Measurements from ENCODE around the gene TNFRSF4.

The TNFRSF4 gene

DNA sequence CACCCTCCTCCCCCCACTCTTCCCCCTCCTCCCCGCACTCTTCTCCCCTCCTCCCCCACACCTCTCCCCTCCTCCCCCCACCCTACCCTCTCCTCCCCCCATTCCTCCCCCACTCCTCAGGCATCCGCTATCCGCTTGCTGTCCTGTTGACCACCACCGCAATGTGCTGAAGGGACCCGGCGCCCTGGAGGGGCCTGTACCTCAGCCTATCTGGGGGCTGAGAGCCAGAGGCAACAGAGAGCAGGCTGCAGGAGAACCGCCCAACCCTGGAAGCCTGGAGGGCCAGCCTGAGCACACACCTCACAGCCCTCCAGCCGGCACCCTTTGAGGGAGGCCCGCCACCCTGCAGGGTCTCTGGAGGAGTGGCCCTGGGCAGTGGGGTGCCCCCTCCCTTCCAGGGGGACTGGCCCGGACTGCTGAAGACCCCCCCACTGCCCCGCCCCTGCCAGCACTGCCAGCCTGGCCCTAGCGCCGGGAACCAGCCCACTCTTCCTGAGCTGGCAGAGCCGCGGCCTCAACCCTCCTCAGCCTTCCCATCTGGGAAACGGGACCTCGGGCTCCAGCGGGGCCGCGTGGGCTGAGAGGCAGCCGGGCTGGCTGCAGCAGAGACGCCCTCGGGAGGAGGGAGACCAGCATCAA is 31.3 kb upstream of the TNFRSF4 start:
- no peak for DNase-seq

DNA sequence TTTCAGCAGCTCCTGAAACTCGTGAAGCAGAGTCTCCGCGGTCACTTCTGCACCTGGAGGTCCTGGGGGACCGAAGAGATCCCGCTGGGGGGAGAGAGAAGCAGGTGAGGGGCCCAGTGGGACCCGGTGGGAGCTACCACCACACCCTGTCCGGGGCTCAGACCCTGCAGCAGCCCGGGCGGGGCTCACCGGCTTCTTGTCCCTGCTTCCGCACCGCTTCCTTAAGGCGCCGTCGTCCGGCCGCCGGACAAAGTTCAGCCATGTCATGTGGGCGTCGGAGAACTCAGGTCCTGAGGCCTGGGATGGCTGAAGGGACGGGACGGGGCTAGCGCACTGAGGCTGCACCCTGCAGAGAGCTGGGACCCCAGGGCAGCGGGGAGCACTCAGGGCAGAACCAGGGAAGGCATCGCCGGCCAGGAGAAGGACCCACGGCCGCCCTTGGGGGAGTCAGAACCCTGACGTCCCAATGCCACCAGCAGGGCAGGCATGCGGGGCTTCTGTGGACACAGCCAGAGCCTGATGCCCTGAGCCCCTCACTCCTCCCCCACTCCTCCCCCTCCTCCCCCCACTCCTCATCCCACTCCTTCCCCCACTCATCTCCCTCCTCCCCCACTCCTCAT is 30.3 kb upstream of the TNFRSF4 start:
- DNase-seq = no peak

DNA sequence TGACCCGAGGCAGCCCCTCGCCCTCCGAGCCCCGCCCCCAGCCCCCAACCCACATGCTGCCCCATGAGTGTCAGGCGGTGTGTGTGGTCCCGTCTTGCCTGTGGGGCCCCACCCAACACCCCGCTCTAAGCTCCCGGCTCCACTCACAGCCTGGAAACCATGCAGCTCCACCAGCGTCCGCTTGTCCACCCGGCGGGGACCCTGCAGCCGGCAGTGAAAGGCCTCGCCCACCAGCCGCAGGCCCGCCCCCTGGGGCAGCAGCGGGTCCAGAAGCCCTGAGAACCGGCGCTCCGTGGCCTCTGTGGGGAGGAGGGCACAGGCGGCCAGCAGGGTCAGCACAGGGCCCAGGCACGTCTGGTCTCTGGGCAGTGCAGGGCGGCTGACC is 29.8 kb upstream of the TNFRSF4 start:
- DNase-seq = no peak

DNA sequence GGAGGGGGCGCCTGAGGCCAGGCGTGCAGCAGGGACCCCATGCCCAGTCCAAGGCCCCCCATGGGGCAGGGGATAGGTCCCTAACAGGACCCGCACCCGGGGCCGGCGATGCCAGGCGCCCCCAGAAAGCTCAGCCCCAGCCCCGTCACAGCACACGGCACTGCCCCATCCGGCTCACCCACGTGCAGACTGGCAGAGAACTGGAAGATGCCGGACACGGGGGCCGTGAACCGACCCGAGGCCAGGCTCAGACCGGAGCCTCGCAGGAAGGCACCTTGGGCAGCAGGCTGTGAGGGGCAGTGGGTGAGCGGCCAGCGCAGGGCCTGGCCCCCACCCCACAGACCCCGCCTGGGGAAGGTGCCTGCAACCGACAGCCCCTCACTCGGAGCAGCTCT is 29.3 kb upstream of the TNFRSF4 start:
- no peak for DNase-seq

DNA sequence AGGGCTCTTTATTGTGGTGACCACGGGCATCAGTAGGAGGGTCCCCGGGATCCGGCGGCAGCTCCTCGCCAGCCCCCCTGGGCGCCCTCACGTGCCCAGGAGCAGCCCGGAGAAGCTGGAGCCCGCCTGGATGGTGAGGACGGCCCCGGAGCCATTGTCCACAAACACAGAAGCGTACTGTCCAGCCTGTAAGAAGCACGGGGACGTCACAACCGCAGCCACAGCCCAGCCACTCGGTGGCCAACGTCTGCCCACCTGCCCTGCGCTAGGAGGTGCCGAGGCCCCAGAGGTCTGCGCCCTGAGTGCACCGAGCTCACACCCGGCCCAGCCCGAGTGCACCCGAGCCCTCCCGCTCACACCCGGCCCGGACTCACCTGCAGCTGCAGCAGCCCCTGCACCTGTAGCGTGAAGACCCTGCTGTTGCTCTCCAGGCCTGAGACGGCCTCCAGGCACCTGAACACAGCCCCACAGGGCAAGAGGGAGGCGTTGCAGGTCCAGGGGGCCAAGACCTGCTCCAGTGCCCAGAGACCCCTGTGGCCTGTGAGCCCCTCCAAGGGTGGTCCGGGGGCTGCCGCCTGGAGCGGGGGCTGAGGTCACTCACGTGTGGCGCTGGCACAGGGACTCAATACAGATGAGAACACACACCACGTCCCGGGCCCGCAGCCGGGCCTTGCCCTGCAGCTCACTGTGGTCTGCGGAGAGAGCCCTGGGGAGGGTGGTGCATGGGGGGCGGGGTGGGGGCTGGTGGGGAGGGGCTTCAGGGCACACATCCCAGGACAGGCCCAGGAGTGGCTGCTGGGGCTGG is 28.7 kb upstream of the TNFRSF4 start:
- DNase-seq = no peak

DNA sequence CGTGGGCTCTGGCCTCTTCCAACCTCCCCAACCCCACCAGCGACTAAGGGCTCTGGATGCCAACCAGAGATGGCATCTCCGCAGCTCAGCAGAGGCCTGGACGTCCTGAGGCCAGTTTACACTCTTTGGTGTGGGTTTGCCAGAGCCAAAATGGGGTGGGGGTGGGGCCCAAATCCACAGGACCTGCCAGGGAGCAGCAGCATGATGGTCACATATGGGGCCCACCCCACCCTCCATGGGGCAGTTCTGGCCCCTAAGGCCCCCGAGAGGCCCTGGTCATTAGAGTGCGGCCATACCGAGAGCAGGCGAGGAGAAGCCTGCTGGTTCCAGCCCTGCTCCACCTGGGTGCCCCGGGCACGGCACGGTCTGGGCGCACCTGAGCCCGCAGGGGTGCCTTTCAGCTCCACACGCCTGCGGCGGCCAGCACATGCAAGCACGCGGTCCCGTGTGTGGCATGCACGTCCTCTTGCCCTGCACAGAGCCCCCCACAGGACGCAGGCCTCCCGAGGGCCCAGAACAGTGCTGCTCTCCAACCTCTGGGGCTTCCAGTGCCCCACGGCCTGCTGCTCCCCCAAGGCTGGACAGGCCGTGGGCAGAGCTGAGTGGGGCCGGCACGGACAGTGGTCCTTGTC is 27.8 kb upstream of the TNFRSF4 start:
- DNase-seq = no peak

DNA sequence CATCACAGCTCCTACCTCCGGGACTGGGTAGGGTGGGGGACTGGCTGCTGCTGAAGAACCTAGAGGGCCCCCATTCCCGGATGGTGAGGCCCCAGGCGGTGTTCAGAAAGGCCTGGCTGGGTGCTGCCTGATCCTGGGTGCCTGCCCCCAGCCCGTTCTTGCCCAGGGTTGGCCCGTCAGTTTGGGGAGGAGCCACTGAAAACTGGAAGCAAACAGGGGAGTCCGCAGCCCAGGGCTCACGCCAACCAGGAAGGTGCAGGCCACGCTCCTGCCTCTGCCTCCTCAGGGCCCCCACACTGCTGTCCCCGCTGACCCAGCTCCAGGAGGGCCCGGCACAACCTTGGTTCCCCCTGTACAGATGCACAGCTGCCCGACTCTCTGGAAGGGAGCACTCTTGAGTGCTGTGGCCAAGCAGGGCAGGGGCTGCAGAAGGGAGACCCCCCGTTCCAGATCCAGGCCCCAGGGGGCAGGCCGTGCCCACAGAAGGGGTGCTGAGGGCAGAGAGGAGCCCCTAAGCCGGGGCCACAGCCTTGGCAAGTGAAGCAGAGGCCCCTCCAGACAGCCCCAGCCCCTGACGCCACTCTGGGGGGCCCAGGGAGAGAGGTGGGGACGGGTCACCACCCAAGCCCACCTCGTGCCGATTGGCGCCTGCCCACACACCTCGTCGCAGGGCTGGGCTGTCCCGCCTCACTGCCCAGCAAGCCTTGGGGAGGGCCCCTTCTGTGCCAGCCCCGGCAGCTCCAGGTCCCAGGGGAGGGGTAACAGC is 27.1 kb upstream of the TNFRSF4 start:
- DNase-seq = no peak

DNA sequence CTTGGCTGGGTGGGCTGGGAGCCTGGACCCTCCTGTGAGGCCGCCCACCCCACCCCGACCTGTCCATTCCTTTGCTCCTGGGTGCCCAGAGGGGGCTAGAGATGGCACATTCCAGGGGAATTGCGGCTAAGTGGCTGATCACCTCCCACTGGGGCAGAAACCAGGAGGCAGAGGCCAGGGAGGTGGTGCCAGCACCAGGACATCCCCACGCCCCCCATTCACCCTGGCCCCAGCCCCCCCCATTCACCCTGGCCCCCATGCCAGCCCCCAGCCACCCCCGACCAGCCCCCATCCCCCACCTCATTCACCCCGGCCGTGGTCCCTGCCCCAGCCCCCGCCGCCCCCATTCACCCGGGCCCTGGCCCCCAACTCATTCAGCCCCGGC is 26.4 kb upstream of the TNFRSF4 start:
- no peak for DNase-seq

DNA sequence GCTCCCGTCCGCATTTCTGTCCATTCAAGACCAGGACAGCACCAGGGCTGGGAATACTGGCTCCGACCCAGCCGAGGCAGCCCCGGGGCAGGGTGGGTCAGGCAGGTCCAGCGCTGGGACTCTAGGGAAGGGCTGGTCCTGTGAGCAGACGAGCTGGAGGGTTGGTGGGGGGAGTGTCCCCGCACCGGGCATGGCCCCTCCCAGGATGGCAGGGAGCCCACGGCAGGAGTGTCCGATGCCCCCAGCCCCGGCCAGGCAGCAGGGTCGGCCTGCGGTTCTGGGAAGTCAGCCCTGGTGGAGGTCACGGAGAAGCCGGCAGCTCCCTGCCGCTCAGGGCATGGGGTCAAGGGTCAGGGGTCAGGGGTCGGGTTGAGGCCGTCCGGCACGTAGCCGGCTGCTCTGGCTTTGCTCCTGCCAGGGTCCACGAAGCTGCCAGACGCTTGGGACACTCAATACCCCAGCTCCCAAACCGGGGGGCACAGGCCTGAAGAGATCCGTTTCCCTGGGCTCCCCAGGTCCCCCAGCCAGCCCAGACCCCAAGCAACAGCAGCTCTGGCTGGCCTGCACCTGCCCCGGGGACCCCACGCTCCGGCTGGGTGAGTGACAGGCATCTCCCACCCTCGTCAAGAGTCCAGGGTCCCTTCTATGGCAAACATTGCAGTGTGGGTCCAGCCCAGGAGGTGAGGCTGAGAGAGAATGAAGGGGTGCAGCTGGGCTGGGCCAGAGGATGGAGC is 25.8 kb upstream of the TNFRSF4 start:
- peak; percentile 81 for DNase-seq

DNA sequence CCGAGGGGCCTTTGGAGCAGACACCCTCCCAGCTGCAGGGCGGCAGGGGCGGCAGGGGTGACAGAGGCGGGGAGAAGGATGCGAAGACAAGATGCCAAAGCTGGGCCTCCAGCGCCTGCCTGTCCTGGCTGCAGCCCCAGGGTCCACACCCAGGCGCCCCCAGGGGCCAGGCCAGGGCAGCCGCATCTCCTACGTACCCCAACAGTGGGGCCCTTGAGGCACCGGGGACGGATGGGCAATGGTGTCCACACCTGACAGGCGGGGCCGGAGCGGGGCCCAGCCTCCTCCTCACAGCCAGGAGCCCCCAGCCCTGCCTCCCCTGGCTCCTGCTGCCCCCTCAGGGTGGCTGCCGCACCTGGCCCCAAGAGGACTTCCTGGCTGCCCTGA is 25.3 kb upstream of the TNFRSF4 start:
- DNase-seq = no peak

DNA sequence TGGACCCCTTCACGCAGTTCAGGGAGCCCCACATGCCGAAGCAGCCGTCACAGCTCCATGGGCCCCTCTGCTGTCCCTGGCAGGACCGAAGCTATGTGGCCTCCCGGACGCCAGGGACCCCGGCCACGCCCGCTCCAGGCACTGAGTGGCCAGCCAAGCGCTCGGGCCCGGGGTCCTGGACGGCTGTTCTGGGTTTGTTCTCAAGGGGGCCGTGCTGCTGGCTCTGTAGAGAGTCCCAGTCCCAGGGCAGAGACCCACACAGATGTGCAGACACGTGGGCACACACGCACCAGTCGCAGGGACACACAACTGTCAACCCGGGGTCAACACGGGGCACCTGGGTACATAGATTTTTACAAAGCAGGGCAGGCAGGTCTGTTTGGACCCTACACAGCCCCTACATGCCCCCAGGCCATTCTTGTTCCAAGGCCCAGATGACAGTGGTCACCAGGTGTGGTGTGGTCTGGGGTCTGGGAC is 24.8 kb upstream of the TNFRSF4 start:
- DNase-seq = no peak

DNA sequence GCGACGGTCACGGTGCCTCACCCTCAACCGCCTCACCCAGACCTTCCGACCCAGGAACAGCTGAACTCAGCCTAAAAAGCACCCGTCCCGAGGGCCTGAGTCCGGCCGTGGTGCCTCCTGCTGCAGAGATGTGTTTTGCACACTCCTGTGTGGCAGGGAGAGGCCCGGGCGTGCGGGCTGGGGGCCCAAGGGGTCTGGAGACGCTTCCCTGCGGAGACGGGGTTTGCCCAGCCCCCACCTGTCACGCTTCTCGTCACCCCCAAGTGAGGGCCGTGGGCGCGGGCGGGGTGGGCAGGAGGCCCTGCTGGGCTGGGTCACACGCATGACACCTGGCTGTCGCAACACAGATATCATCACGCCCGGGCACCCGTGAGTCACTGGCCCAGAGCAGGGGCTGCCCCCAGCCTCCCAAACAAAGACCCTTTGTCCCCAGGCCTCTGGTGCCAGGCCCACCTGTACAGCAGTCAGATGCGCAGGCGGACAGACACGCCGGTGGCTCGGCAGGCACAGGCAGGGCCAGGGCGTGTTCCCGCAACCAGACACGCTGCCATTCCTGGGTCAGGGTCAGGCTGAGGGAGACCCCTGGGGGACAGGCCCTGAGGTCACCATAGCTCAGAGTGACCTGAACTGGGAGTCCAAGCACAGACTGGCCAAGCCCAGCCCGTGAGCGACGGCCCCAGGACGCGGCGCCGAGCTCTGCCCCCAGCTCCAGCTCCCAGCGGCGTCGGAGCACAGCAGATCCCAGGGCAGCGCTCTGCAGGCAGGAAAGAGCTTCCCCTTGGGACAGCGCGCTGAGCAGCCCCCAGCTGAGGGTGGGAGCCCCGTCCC is 24.1 kb upstream of the TNFRSF4 start:
- DNase-seq = peak; percentile 77

DNA sequence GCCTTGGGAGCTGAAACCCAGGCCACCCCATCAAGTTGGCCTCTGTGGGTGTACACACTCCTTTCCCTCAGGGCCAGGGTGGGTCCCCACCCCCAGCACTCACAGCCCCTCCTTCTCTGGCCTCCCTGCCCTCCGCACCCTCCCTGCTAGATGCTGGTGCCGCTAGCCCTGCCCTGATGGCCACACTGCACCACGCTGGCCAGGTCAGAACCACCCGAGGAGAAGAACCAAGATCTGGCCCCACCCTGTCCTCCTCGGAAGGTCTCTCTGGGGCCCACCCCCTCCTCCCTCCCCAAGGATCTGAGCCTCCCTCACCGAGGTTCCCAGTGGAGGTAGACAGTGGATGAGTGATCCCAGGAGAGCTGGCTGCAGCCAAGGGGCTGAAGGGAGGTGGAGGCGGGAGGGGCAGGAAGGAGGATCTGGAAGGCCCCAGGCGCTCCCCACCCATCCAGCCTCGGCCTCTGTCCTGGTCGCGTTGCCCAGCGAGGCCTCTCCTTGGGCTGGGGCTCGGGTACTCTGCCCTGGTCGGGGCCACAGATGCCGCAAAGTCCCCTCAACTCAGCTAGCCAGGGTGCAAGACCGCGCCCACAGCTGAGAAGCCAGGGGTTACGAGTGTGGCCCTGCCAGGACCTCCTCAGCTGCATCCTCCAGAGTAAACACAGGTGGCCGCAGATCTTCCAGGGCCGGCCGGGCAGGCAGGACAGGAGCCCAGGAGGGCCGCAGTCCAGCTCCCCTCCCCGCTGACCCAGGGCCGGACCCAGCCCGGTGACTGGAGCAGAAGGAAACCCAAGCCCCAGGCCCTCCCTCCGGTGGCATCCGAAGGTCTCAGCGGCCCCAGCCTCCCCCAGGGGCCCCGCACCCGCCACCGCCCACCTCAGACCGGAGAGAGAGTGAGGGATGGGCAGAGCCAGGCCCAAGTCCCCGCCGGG is 23.3 kb upstream of the TNFRSF4 start:
- no peak for DNase-seq

DNA sequence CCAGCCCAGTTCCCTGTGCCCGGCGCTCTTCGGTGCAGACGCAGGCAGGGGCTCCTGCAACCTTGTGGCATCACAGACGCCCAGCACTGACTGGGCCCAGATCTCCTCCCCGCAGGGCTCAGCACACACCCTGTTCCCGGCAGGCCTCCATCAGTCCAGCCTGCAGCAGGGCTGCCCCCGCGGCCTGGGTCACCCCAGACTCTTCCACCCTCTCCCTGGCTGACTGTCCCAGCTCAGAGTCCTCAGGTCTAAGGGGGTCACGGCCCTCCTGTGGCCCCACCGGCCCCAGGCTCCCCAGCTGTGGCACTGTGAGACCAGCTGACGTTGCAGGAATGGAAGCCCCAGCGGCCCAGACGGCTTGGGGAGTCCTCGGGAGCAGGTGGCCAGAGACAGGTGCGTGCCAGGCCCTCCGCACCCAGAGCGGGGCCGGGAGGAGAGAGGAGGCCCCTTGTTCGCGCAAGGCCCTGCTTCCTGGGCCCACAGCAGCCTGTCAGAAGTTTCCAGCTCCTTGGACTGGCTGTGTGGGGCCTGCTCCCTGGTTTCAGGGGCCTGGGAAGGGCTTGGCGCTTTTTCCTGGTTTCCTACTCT is 22.3 kb upstream of the TNFRSF4 start:
- DNase-seq = no peak

DNA sequence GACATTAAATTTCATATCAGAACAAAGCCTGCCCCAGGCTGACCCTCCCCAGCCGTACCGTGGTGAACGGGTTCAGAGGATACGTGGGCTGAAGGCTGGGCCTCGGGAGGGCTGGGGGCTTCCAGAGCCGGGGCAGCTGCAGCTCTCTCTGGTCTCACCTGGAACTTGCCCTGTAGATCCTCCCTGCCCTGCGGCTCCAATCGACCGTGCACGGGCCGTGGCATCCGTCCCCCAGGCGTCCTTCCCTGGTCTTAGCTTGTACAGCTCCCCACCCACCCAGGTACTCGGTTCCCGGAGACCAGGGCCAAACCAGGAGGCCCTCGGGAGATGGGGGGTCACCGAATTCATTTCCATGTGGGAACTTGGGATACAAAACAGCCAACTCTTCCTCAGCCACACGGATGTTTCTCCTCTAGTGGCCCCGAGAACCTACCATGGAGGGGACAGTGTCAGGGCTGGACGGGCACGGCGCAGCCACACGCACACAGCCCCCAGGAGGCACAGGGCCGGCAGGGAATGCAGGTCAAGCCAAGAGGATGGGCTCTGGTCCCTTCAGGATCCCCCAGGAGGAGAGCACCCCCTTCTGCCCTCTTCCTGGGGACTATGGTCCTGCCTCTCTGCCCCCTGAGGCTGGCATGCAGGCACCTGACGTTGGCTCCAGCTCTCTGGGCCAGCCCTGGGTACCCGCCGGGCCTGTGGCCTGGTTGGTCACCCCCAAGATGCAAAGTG is 21.2 kb upstream of the TNFRSF4 start:
- DNase-seq = no peak

DNA sequence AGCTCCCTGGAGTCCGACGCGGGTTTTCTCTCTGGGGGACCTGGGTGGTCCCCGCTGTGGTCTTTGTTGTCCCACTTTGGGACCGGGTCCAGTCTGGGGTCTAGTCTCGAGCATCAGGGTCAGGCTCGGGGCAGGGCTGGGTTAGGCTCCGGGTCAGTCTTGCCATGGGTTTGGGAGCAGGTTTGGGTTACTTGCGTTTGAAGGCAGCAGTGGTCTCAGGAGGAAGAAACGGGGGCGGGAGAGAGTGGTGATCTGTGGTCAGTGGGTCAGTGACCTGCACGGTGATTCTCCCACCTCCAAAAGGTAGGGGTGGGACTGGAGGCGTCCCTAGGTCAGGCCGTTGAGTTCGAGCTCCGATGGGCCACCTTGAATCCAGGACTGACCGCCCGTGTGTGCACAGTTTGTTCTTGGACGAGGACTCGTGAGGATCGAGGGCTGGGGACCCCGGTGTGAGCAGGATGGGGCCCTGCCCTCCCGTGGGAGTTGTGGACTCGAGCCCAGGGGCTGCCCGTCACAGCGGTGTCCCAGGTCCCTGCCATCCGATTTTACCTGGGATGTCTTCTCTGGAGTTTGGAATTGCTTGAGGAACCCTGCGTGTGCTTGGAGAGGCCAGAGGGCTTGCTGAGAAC is 20.3 kb upstream of the TNFRSF4 start:
- no peak for DNase-seq

DNA sequence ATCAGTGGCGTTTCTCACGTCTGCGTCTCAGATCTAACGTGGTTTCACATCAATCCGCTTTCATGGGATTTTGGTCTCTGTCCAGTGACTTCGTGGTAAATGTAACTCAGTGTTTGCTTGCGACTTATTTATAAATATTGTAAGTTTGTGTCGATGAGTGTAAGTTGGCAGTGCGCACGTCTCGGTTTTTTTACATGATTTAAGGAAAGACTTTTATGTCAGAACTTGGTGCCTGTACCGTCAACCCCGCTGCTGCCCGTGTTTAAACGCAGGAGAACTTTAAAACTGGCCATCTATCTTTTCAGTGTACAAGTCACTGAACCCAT is 19.6 kb upstream of the TNFRSF4 start:
- no peak for DNase-seq

DNA sequence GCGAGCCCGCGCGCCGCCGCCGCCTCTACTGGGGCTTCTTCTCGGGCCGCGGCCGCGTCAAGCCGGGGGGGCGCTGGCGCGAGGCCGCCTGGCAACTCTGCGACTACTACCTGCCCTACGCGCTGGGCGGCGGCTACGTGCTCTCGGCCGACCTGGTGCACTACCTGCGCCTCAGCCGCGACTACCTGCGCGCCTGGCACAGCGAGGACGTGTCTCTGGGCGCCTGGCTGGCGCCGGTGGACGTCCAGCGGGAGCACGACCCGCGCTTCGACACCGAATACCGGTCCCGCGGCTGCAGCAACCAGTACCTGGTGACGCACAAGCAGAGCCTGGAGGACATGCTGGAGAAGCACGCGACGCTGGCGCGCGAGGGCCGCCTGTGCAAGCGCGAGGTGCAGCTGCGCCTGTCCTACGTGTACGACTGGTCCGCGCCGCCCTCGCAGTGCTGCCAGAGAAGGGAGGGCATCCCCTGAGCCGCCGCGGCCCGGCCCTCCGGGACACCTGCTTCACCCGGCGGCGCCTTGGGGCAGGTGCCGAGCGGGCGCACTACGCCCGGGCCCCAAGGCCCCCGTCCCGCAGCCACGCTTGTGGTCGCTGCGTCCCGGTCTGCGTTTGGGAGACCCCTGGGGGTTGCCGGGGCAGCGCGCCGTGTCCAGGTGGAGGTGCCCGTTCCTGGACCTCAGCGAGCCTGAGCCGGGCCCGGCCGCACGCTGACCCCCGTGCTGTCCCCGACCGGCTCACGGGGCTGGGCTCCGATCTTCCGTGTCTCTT is 19.0 kb upstream of the TNFRSF4 start:
- no peak for DNase-seq

Data from islet precursor cell (in vitro differentiated cells).